ENCODE data around the gene CAPN8.

Gene CAPN8

DNA sequence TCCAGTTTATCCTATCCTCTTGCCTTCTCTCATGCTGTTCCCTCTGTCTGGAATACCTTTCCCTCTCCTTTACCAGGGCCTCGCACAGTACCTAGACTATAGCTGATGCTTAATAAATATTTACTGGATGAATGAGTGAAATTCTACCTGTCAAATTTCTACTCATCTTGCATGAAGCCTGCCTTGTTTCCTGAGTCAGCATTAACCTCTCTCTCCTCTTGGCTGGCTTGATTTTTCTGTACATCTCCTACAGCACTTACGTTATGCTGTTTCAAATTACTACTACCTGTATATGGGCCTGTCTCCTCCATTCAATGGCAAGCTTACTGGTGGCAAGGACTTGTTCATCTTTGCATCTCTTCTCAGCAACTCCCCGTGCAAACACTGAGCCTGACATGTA lies 130.8 kb downstream of the CAPN8 start:
- TF ChIP-seq TEAD4 (IDR thresholded peaks at IDR 0.05) (no peak), TCF12 (IDR thresholded peaks at IDR 0.05; ENCODE audit: low read depth) (no peak), NFIC (IDR thresholded peaks at IDR 0.05) (no peak), CEBPB (IDR thresholded peaks at IDR 0.05) (no peak), RAD21 (IDR thresholded peaks at IDR 0.05; ENCODE audit: low read depth) (no peak), CREB1 (IDR thresholded peaks at IDR 0.05; ENCODE audit: low read depth) (no peak), FOXM1 (IDR thresholded peaks at IDR 0.05; ENCODE audit: borderline replicate concordance, low read depth) (no peak), EGR1 (IDR thresholded peaks at IDR 0.05) (no peak), YY1 (IDR thresholded peaks at IDR 0.05; ENCODE audit: low read depth) (no peak), TAF1 (IDR thresholded peaks at IDR 0.05; ENCODE audit: low read depth) (no peak), EP300 (IDR thresholded peaks at IDR 0.05; ENCODE audit: borderline replicate concordance) (no peak), ZBTB7A (IDR thresholded peaks at IDR 0.05; ENCODE audit: low read depth) (no peak)
- TF ChIP-seq, protein P1, sequence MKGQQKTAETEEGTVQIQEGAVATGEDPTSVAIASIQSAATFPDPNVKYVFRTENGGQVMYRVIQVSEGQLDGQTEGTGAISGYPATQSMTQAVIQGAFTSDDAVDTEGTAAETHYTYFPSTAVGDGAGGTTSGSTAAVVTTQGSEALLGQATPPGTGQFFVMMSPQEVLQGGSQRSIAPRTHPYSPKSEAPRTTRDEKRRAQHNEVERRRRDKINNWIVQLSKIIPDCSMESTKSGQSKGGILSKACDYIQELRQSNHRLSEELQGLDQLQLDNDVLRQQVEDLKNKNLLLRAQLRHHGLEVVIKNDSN (IDR thresholded peaks at IDR 0.05), result no peak
- TF ChIP-seq, protein P2, sequence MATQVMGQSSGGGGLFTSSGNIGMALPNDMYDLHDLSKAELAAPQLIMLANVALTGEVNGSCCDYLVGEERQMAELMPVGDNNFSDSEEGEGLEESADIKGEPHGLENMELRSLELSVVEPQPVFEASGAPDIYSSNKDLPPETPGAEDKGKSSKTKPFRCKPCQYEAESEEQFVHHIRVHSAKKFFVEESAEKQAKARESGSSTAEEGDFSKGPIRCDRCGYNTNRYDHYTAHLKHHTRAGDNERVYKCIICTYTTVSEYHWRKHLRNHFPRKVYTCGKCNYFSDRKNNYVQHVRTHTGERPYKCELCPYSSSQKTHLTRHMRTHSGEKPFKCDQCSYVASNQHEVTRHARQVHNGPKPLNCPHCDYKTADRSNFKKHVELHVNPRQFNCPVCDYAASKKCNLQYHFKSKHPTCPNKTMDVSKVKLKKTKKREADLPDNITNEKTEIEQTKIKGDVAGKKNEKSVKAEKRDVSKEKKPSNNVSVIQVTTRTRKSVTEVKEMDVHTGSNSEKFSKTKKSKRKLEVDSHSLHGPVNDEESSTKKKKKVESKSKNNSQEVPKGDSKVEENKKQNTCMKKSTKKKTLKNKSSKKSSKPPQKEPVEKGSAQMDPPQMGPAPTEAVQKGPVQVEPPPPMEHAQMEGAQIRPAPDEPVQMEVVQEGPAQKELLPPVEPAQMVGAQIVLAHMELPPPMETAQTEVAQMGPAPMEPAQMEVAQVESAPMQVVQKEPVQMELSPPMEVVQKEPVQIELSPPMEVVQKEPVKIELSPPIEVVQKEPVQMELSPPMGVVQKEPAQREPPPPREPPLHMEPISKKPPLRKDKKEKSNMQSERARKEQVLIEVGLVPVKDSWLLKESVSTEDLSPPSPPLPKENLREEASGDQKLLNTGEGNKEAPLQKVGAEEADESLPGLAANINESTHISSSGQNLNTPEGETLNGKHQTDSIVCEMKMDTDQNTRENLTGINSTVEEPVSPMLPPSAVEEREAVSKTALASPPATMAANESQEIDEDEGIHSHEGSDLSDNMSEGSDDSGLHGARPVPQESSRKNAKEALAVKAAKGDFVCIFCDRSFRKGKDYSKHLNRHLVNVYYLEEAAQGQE (IDR thresholded peaks at IDR 0.05; ENCODE audit: low read depth), result no peak
- TF ChIP-seq, protein P3, sequence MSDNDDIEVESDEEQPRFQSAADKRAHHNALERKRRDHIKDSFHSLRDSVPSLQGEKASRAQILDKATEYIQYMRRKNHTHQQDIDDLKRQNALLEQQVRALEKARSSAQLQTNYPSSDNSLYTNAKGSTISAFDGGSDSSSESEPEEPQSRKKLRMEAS (IDR thresholded peaks at IDR 0.05), result no peak

DNA sequence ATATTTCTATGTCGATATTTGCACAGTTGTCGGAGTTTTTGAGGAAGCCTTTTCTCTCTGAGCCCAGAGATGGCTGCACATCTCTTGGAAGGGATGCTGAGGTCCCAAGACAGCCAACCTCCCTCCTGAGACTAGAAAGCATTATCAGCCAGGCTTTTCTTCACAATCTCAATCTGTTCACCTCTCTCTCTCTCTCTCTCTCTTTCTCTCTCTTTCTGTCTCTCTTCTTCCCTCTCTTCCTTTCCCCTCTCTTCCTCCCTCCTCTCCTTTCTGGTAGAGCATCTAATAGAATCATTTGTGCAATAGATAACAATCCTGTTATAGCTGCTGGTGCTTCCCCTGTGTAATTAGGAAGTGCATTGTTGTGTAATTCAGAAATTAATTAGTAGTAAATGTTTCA lies 131.8 kb downstream of the CAPN8 start:
- no peak for TF ChIP-seq EGR1 (IDR thresholded peaks at IDR 0.05)
- TF ChIP-seq NFIC (IDR thresholded peaks at IDR 0.05), result no peak

DNA sequence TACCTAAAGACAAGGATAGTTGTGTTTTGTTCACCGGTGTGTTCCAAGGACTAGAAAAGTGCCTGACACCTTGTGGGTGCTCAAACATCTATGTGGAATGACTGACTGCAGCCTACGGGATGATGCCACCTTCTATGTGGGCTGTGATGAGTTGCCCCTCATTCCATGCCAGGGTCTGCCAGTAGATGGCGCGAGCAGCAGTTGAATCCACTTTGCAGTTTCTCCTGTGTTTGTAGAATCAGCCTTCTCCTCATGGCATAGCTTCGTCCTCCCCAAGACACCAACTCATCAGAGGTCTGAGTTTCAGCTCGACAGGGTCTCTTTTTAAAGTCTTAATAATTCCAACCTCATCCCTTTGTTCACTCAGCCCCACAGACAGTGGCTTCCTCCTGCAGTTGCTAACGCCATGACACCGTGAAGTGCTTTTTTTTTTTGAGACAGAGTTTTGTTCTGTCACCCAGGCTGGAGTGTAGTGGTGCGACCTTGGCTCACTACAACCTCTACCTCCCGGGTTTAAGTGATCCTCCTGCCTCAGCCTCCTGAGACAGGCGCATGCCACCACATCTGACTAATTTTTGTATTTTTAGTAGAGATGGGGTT lies 133.7 kb downstream of the CAPN8 start:
- TF ChIP-seq FOXM1 (IDR thresholded peaks at IDR 0.05; ENCODE audit: borderline replicate concordance, low read depth), result no peak
- no peak for TF ChIP-seq EP300 (IDR thresholded peaks at IDR 0.05; ENCODE audit: borderline replicate concordance)
- TF ChIP-seq ZBTB7A (IDR thresholded peaks at IDR 0.05; ENCODE audit: low read depth), result no peak
- TF ChIP-seq TEAD4 (IDR thresholded peaks at IDR 0.05), result peak; percentile 21; the same call in 1 of the 2 replicates
- TF ChIP-seq, protein P1 (IDR thresholded peaks at IDR 0.05), result no peak
- TF ChIP-seq CREB1 (IDR thresholded peaks at IDR 0.05; ENCODE audit: low read depth), result no peak
- no peak for TF ChIP-seq TAF1 (IDR thresholded peaks at IDR 0.05; ENCODE audit: low read depth)
- TF ChIP-seq, protein P3 (IDR thresholded peaks at IDR 0.05), result no peak
- TF ChIP-seq, protein P2 (IDR thresholded peaks at IDR 0.05; ENCODE audit: low read depth), result no peak
- TF ChIP-seq RAD21 (IDR thresholded peaks at IDR 0.05; ENCODE audit: low read depth), result peak; percentile 68
- TF ChIP-seq YY1 (IDR thresholded peaks at IDR 0.05; ENCODE audit: low read depth), result no peak
- no peak for TF ChIP-seq CEBPB (IDR thresholded peaks at IDR 0.05)
- no peak for TF ChIP-seq TCF12 (IDR thresholded peaks at IDR 0.05; ENCODE audit: low read depth)
- no peak for TF ChIP-seq NFIC (IDR thresholded peaks at IDR 0.05)
- no peak for TF ChIP-seq EGR1 (IDR thresholded peaks at IDR 0.05)

DNA sequence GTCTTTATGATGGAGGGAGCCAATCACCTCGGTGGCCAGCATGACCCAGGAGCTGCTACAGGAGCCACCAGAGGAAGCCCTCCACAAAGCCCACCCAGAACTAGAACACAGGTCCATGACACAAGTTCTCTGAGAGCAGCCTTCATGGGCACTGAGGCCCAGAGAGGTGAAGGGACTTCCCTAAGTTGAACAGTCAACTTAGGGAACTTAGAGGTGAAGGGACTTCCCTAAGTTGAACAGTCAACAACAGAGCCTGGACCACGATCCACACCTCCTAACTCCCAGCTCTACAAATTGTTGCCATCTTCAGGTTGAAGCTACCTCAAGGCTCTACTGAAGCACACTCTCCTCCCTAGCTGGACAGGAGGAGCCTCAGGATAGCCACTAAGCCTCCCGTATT lies 139.5 kb downstream of the CAPN8 start:
- no peak for TF ChIP-seq TEAD4 (IDR thresholded peaks at IDR 0.05)

DNA sequence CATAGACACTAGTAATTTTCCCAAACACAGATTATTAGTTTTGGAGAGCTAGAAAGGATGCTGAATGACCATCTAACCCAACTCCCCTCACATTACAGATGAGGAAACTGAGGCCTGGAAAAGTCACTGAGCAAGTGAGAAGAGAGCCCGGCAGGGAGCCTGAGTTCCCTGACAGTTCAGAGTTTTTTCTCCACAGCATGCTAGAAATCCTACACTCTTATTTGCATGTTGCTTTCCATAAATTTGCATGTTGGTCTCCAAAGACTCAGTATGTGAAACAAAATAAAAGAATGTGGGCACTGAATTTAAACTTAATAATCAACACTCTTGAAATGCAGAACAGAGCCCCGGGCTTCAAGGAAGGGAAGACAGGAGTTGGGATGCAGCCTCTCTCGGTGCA lies 140.0 kb downstream of the CAPN8 start:
- TF ChIP-seq RAD21 (IDR thresholded peaks at IDR 0.05; ENCODE audit: low read depth), result no peak

DNA sequence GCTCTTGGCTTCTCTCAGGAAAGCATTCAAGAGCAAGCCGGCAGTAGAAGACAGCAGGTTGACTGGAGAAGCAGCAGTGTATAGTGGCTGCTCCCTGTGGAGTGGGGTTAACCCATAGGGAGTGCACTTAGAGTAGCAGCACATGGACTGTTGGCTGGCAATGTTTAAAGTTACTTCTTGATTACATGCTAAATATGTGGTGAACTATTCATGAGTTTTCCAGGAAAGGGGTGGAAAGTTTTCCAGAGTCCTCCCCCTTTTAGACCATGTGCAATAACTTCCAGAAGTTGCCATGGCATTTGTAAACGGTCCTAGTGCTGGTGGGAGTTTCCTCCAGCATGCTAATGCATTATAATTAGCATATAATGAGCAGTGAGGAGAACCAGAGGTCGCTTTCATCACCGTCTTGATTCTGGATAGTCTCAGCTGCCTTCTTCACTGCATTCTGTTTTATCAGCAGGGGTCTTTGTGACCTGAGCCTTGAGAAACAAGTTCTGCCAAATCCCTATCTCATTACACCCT lies 140.5 kb downstream of the CAPN8 start:
- no peak for TF ChIP-seq FOXM1 (IDR thresholded peaks at IDR 0.05; ENCODE audit: borderline replicate concordance, low read depth)
- no peak for TF ChIP-seq RAD21 (IDR thresholded peaks at IDR 0.05; ENCODE audit: low read depth)
- no peak for TF ChIP-seq TAF1 (IDR thresholded peaks at IDR 0.05; ENCODE audit: low read depth)
- TF ChIP-seq CREB1 (IDR thresholded peaks at IDR 0.05; ENCODE audit: low read depth), result no peak
- no peak for TF ChIP-seq CEBPB (IDR thresholded peaks at IDR 0.05)
- TF ChIP-seq, protein P2 (IDR thresholded peaks at IDR 0.05; ENCODE audit: low read depth), result no peak
- no peak for TF ChIP-seq YY1 (IDR thresholded peaks at IDR 0.05; ENCODE audit: low read depth)
- TF ChIP-seq, protein P1 (IDR thresholded peaks at IDR 0.05), result no peak
- no peak for TF ChIP-seq TCF12 (IDR thresholded peaks at IDR 0.05; ENCODE audit: low read depth)
- TF ChIP-seq EGR1 (IDR thresholded peaks at IDR 0.05), result no peak
- TF ChIP-seq, protein P3 (IDR thresholded peaks at IDR 0.05), result no peak
- TF ChIP-seq ZBTB7A (IDR thresholded peaks at IDR 0.05; ENCODE audit: low read depth), result no peak
- TF ChIP-seq NFIC (IDR thresholded peaks at IDR 0.05), result no peak
- TF ChIP-seq TEAD4 (IDR thresholded peaks at IDR 0.05), result no peak
- no peak for TF ChIP-seq EP300 (IDR thresholded peaks at IDR 0.05; ENCODE audit: borderline replicate concordance)

Data from Ishikawa (cell line).